ENCODE results near the gene VAMP4.
A peak's percentile ranks its signal among the peaks of the same experiment; 100 is the strongest.

VAMP4 gene

DNA sequence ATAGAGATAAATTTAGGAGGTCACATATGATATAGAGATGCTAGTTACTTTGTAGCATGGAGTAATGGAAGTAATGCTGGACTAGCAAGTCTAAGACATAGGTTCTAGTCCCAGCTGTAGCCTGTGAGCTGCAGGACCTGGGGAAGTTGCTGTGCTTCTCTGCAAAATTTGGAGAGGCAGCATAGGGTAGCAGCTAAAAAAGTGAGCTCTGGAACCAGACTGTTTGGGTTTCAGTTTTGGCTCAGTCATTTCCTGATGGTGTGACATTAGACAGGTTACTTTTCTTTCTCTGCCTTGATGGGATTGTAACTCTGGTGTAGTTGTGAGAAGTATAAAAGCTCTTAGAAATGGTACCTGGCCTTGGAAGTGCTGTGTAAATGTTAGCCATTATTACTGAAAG, 42.9 kb upstream of the VAMP4 start:
- in situ Hi-C loops (cut with MboI; ENCODE audit: low pct_unique_long_range_greater_than_20kb, low sequenced_read_pairs, unreplicated experiment): no loop called here
- no peak for TF ChIP-seq CTCF (IDR thresholded peaks at IDR 0.05; ENCODE audit: extremely low read depth, insufficient read depth, missing control alignments)
- DNase-seq (ENCODE audit: low spot score): peak; percentile 37

DNA sequence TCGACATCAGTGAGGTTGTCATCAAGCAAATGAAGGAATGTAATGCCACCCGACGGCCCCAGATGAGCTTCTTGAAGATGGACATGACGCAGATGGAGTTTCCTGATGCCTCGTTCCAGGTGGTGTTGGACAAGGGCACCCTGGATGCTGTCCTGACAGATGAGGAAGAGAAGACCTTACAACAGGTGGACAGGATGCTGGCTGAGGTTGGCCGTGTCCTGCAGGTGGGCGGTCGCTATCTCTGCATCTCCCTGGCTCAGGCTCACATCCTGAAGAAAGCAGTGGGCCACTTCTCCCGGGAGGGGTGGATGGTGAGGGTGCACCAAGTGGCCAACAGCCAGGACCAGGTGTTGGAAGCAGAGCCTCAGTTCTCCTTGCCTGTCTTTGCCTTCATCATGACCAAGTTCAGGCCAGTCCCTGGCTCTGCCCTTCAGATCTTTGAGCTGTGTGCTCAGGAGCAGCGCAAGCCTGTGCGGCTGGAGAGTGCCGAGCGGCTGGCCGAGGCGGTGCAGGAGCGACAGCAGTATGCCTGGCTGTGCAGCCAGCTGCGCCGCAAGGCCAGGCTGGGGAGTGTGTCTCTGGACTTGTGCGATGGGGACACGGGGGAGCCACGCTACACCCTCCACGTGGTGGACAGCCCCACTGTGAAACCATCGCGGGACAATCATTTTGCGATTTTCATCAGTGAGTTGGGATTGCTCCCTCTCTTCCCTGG, 42.1 kb upstream of the VAMP4 start:
- no peak for DNase-seq (ENCODE audit: low spot score)
- in situ Hi-C loops (cut with MboI; ENCODE audit: low pct_unique_long_range_greater_than_20kb, low sequenced_read_pairs, unreplicated experiment): no loop called here
- no peak for TF ChIP-seq CTCF (IDR thresholded peaks at IDR 0.05; ENCODE audit: extremely low read depth, insufficient read depth, missing control alignments)

GRCh38 chr1:171781176-171781875, 39.5 kb upstream of the VAMP4 start, which contains the start of gene METTL13:
Gene METTL13, plus strand, starts transcription at chr1:171781660. Its CDS starts 308 bp downstream, at chr1:171781968.
- no peak for TF ChIP-seq CTCF (IDR thresholded peaks at IDR 0.05; ENCODE audit: extremely low read depth, insufficient read depth, missing control alignments)
- peak; percentile 96 for DNase-seq (ENCODE audit: low spot score)
- in situ Hi-C loops (cut with MboI; ENCODE audit: low pct_unique_long_range_greater_than_20kb, low sequenced_read_pairs, unreplicated experiment): no loop called here

DNA sequence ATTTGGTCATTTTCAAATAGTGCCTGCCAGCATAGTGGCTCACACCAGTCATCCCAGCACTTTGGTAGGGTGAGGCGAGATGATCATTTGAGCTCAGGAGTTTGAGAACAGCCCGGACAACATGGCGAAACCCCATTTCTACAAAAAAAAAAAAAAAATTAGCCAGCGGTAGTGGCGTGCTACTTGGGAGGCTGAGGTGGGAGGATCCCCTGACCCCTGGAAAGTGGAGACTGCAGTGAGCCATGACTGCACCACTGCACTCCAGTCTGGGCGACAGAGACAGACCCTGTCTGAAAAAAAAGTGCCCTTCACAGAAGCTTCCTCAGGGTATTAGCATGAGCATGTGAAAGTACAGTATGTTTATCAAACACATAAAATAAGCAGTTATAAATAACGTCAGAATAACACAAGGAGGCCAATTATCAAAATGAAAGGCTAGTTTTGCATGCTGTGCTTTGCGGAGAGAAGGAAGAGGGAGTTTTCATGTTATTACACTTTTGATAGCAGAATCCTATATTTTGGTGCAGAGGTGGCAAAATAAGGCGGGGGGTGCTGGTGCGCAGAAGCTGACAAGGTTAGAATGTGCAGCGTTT, 38.8 kb upstream of the VAMP4 start:
- in situ Hi-C loops (cut with MboI; ENCODE audit: low pct_unique_long_range_greater_than_20kb, low sequenced_read_pairs, unreplicated experiment): no loop called here
- no peak for DNase-seq (ENCODE audit: low spot score)
- TF ChIP-seq CTCF (IDR thresholded peaks at IDR 0.05; ENCODE audit: extremely low read depth, insufficient read depth, missing control alignments): no peak

- in situ Hi-C loops (cut with MboI; ENCODE audit: low pct_unique_long_range_greater_than_20kb, low sequenced_read_pairs, unreplicated experiment): no loop called here
- TF ChIP-seq CTCF (IDR thresholded peaks at IDR 0.05; ENCODE audit: extremely low read depth, insufficient read depth, missing control alignments): no peak
- DNase-seq (ENCODE audit: low spot score): no peak
These were observed 30.4 kb upstream of the VAMP4 start for GRCh38 chr1:171772312-171772711.

- no peak for DNase-seq (ENCODE audit: low spot score)
- TF ChIP-seq CTCF (IDR thresholded peaks at IDR 0.05; ENCODE audit: extremely low read depth, insufficient read depth, missing control alignments): no peak
- in situ Hi-C loops (cut with MboI; ENCODE audit: low pct_unique_long_range_greater_than_20kb, low sequenced_read_pairs, unreplicated experiment): no loop called here
These were observed 27.9 kb upstream of the VAMP4 start for GRCh38 chr1:171769754-171770153.
